Measurements from ENCODE around the gene ASIC1.

The ASIC1 gene

GRCh38 chr12:50107416-50108268 is 50.2 kb downstream of the ASIC1 start:
- DNase-seq (ENCODE audit: low spot score) = no peak

- DNase-seq (ENCODE audit: low spot score) = no peak
Measured at GRCh38 chr12:50109319-50109718, 51.9 kb downstream of the ASIC1 start.

- DNase-seq (ENCODE audit: low spot score) = peak; percentile 46
Measured at GRCh38 chr12:50110127-50110761, 52.8 kb downstream of the ASIC1 start.

- peak; percentile 45 for DNase-seq (ENCODE audit: low spot score)
Measured at GRCh38 chr12:50110762-50111351, 53.5 kb downstream of the ASIC1 start.

GRCh38 chr12:50111395-50111692 is 53.9 kb downstream of the ASIC1 start:
- DNase-seq (ENCODE audit: low spot score) = no peak

DNA sequence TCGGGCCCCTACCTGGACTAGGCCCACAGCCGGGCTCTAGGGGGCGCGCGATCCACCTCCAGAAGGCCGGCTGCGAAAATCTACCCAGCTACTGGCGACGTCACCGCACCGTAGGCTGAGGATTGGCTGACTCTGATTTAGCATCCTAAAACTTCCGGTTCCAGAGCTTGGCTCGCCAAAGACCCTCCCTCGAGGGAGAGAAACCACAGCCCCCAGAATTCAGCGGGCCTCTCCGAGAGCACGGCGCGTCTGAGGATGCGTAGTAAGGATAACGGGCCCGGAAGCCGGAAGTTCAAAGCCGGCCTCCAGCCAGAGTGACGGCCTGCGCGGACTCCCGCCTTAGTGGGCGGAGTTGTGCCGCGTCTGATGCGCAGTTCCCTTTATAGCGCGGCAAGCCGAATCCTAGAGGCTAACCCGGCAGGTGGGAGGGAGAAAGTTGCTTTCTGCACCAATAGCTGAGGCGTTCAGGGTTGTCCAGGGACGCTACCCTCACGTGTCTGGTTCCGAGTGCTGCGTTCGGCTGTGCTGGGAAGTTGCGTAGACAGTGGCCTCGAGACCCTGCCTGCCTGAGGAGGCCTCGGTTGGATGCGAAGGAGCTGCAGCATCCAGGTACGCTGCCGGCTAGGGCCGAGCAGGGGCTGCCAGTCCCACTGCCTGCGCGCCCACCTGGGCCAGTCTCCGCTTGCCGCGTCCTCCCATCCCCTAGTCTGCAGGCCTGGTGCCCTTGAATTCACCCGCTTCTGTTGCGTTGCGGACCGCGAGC is 54.5 kb downstream of the ASIC1 start, which contains the start of gene COX14:
TSS of gene COX14 (plus strand) at position 544 of the 763 bp plus-strand sequence. CDS start 7,808 bp downstream, outside the sequence.
- DNase-seq (ENCODE audit: low spot score) = peak; percentile 97

DNA sequence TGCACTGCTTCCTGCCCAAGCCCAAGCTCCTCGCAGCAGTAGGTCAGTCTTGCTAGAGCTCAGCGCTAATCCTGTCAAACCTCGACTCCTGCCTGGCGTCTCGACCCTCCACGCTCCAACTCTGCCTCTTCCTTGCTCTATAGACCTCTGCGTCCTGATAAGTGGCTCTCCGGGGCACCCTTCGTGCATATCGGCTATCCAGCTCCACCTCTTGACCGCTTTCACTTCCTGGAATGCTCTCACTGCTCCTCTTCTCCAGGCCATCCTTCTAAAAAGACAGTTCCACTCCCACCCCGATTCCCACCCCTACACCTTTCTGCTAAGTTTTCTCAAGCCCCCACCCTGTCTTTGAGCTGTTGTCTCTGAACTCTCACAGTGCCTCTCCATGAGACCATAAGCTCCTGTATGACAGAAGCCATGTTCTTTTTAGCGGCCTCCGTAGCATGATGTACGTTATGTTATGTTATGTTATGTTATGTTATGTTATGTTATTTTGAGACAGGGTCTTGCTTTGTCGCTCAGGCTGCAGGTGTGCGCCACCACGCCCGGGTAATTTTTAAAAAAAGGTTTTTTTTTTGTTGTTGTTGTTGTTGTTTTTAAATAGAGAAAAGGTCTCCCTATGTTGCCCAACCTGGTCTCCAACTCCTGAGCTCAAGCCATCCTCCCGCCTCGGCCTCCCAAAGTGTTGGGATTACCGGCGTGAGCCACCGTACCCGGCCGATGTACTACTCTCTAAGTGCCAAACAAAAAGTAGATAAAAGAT is 55.2 kb downstream of the ASIC1 start:
- DNase-seq (ENCODE audit: low spot score) = peak; percentile 63

GRCh38 chr12:50117057-50117622 is 59.7 kb downstream of the ASIC1 start:
- no peak for DNase-seq (ENCODE audit: low spot score)

- DNase-seq (ENCODE audit: low spot score) = no peak
Measured at GRCh38 chr12:50119387-50119786, 62.0 kb downstream of the ASIC1 start.

GRCh38 chr12:50120521-50120920 is 63.1 kb downstream of the ASIC1 start:
- DNase-seq (ENCODE audit: low spot score) = no peak

GRCh38 chr12:50120953-50121352 is 63.6 kb downstream of the ASIC1 start:
- DNase-seq (ENCODE audit: low spot score) = no peak

- no peak for DNase-seq (ENCODE audit: low spot score)
Measured at GRCh38 chr12:50121641-50122040, 64.2 kb downstream of the ASIC1 start.

DNA sequence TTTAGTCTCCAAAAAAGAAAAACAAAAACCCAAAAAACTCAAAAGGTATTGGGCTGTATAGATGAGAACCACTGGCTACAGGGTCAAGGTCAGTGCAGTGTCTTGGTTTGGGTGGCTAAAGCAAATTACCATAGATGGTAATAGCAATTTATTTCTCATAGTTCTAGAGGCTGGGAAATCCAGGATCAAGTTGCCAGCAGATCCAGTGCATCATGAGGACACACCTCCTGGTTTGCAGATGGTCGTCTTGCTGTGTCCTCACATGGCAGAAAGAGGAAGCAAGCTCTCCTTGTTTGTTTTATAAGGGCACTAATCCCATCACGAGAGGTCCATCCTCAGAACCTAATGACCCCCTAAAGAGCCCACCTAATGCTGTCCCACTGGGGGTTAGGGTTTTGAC is 65.8 kb downstream of the ASIC1 start:
- DNase-seq (ENCODE audit: low spot score) = no peak

- DNase-seq (ENCODE audit: low spot score) = no peak
Measured at GRCh38 chr12:50127546-50127945, 70.2 kb downstream of the ASIC1 start.

GRCh38 chr12:50129290-50129689 is 71.9 kb downstream of the ASIC1 start:
- DNase-seq (ENCODE audit: low spot score) = no peak

DNA sequence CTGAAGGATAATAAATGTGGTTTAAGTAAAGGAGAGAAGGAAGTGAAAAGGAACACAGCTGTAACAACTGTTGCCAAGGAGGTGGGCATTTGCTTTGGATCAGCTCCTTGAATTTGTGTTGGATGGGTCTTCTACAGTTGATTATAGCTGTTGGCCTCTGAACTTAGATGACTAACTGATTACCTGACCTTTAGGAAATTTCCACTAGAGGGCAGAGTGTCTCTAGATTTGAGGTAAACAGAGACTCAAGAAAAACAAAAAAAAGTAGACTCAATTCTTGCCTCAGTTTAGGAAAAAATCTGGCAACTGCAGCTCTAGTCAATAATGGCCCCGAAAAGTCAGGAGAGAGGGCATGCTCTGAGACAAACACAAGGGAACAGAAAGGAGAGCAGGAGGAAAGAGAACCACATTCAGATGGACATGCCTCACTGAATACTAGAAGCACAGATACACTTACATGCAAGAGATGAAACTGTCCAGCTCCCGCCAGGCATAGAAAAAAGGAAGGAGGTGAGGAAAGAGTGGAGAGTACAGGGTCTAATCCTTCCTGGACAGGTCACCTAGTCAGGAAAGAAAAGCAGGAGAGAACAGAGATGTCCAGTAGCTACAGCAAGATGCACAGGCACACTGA is 75.2 kb downstream of the ASIC1 start:
- DNase-seq (ENCODE audit: low spot score) = peak; percentile 56

Data from GM03348 (cell line).